Stimulated activated CD8-positive, alpha-beta memory T cell treated with anti-CD3 and anti-CD28 coated beads, Interleukin-12 subunit alpha, Interleukin-12 subunit beta, amount 100 ng/mL, for 4 hours (primary cell): ENCODE measurements around the gene OR6C76.
"Not testable (repeated sequence)": the region's sequence is repeated elsewhere in the genome, so short reads cannot be mapped to it uniquely, and the experiment has no call there.

Experiments used
- DNase-seq: peaks from one replicate; pipeline ENCODE4 v3.0.0-alpha.2; 2020; ENCODE audit warnings: low read depth

OR6C76 gene

GRCh38 chr12:55425954-55426353 is at the start of gene OR6C76:
TSS of gene OR6C76 (plus strand) at chr12:55426254. CDS start at chr12:55426254, 0 bp downstream.
- DNase-seq: no peak

- no peak for DNase-seq
Observed at GRCh38 chr12:55385891-55386290, 40.2 kb upstream of the OR6C76 start.

GRCh38 chr12:55392032-55392795 is 33.8 kb upstream of the OR6C76 start:
- no peak for DNase-seq

- DNase-seq: no peak
Observed at GRCh38 chr12:55396326-55396725, 29.7 kb upstream of the OR6C76 start.

GRCh38 chr12:55400229-55400628 is 25.8 kb upstream of the OR6C76 start, which contains the start of gene OR6C65:
TSS of gene OR6C65 (plus strand) at chr12:55400529. CDS start at chr12:55400529, 0 bp downstream.
- no peak for DNase-seq

- DNase-seq: no peak
Observed at GRCh38 chr12:55407866-55408265, 18.2 kb upstream of the OR6C76 start.

GRCh38 chr12:55409133-55409532 is 16.9 kb upstream of the OR6C76 start:
- not testable (repeated sequence) for DNase-seq

- DNase-seq: not testable (repeated sequence)
Observed at GRCh38 chr12:55412138-55412537, 13.9 kb upstream of the OR6C76 start.

GRCh38 chr12:55413498-55414388 is 12.3 kb upstream of the OR6C76 start:
- not testable (repeated sequence) for DNase-seq

GRCh38 chr12:55414396-55414823 is 11.6 kb upstream of the OR6C76 start:
- DNase-seq: not testable (repeated sequence)

GRCh38 chr12:55414889-55415288 is 11.2 kb upstream of the OR6C76 start:
- DNase-seq: not testable (repeated sequence)

GRCh38 chr12:55416961-55417360 is 9.1 kb upstream of the OR6C76 start:
- DNase-seq: no peak

- no peak for DNase-seq
Observed at GRCh38 chr12:55420307-55420962, 5.6 kb upstream of the OR6C76 start.

- no peak for DNase-seq
Observed at GRCh38 chr12:55428331-55429243, 2.5 kb downstream of the OR6C76 start.

- not testable (repeated sequence) for DNase-seq
Observed at GRCh38 chr12:55441233-55441632, 15.2 kb downstream of the OR6C76 start.

GRCh38 chr12:55443776-55444175 is 17.7 kb downstream of the OR6C76 start, which contains the start of gene OR6C2:
TSS of gene OR6C2 (plus strand) at chr12:55444076. CDS start at chr12:55452214, 8,138 bp downstream.
- DNase-seq: no peak

GRCh38 chr12:55445357-55445756 is 19.3 kb downstream of the OR6C76 start:
- no peak for DNase-seq

- DNase-seq: no peak
Observed at GRCh38 chr12:55446326-55446725, 20.3 kb downstream of the OR6C76 start.

- no peak for DNase-seq
Observed at GRCh38 chr12:55448825-55449224, 22.8 kb downstream of the OR6C76 start.

GRCh38 chr12:55464926-55465325 is 38.9 kb downstream of the OR6C76 start:
- DNase-seq: not testable (repeated sequence)

GRCh38 chr12:55467836-55468235 is 41.8 kb downstream of the OR6C76 start:
- no peak for DNase-seq
